GM19193 (cell line): ENCODE measurements around the gene THADA.

Source experiments
- POLR2A ChIP-seq: IDR thresholded peaks from 4 replicates; pipeline ENCODE4 v1.6.1; 2011; ENCODE audit not compliant: insufficient read depth, insufficient read length; ENCODE audit errors: extremely low read depth

The THADA gene

GRCh38 chr2:43472527-43473194 is 123.2 kb downstream of the THADA start:
- no peak for TF ChIP-seq POLR2A

DNA sequence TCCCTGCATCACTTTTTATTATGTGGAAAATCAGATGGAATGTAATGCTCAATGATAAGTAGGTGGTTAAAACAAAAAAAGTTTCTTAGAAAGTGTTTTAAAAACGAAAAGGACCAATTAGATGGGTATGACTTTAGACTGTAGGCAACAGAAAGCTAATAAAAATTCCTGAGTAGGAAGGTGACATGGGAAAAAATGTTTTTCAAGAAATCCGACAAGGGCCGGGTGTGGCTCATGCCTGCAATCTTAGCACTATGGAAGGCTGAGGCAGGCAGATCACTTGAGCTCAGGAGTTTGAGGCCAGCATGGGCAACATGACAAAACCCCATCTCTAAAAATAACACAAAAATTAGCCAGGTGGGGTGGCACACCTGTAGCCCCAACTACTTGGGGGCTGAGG is 126.1 kb downstream of the THADA start:
- no peak for TF ChIP-seq POLR2A

- no peak for TF ChIP-seq POLR2A
These were observed 126.7 kb downstream of the THADA start for GRCh38 chr2:43469094-43469493.

GRCh38 chr2:43467891-43468290 is 127.9 kb downstream of the THADA start:
- TF ChIP-seq POLR2A: no peak

DNA sequence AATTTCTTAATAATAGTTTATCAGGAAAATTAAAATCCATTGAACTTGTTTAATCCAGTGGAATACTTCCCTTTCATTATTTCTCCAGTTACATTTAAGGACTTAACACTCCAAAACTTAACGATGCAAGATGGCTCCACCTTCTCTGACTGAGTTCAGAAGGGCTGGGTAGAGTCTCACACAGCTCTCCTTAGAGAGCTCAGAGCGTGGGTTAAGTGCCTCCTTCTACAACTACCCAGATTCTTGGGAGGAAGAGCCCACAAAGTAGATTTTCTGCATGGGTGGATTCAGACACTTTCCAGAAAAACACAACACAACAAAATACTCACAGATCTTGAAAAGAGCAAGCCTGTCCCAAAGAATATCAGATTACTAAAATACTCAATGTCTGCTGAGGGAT is 130.6 kb downstream of the THADA start:
- no peak for TF ChIP-seq POLR2A

GRCh38 chr2:43464590-43464989 is 131.2 kb downstream of the THADA start:
- TF ChIP-seq POLR2A: no peak

DNA sequence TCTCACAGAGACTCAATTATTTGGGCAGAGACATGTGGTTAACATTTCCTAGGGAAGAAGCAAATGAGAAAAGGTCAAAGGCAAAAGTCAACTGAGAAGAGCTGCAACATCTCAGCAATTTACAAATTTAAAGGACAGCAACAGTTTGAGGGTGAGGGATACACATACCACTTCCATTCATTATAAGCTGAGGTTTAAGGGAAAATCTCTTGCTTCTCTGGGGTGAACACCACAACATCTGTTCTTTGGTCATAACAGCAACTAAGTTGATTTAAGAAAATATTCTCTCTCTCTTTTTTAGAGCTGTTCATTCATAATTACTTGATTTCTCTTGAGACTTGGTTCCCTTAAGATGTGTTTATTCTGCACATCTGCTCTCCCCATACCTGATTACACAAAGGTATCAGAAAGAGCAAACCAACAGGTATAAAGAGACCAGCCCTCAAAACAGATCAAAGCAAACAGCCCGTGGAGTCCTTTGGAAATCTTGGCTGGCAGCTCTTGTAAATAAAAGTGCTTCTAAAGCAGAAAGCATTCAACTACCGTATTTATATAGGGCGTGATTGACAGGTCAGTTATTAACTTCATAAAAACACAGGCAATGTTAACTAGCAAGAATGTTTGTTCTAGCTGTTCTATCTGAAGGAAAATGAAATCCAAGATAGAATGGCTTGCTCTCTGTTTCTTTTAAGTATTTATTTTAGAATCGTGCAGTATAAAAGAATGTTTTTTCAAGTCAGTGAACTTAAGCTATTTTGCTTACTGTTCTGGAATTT is 132.8 kb downstream of the THADA start:
- no peak for TF ChIP-seq POLR2A

DNA sequence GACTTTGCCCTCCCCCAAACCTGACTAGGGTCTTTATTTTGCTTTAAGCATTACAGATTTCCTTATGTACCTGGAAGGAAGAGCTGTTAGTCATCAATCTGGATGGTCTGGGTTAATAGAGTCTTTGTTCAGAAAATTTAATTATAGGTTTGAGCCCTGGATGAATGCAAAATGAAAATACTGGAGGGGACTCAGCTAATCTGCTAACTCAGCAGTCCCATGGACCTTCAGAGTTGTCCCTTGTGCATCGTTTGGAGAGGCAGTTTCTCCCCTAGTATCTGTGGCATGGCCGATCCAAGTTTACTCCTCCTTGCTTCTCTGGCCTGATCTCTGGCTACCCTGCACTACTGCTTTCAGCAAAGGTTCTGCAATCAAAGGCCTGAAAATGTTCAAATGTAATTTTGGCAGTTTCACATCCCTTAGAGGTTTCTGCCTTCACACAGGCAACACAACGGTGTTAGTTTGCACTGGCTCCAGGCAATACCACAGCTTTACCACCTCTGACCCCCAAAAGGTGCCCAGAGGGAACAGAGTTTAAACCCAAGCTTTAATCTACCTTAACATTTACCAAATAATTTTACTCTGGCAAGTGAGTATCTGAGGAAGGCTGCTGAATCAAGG is 134.3 kb downstream of the THADA start:
- TF ChIP-seq POLR2A: no peak

DNA sequence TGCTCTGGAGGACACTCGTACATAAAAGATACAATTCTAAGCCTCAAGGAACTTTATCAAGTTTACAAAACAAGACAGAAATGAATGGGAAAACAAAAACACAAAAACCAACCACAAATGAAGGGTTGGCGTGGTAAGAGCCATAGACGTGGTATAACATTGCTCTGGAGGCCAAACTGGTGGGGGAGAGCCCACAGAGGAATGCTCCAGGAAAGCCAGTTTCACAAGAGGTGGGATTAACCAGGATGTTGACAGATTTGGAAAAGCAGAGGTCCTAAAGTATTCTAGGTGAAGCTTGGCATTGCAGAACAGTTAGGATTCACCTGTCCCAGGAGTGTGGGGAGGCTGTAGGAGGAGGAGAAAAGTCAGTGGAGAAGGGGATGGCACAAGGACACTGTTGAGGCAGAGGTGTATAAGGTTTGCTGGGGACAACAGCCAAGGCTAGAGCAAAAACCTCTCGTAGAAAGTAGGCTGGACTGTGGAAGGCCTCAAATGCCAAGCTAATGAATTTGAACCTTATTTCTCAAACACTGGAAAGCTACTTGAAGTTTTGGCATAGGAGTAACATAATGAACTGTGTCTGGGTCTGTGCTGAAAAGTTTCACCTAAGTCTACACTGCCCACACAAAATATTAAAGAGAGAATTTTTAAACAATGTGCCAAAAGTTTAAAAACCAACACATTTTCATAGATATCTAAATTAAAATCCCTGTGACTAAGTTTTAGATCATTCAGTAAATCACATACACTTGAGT is 135.1 kb downstream of the THADA start:
- TF ChIP-seq POLR2A: no peak

GRCh38 chr2:43460174-43460546 is 135.7 kb downstream of the THADA start:
- no peak for TF ChIP-seq POLR2A

GRCh38 chr2:43459446-43460173 is 136.2 kb downstream of the THADA start:
- TF ChIP-seq POLR2A: no peak

GRCh38 chr2:43458014-43458628 is 137.7 kb downstream of the THADA start:
- TF ChIP-seq POLR2A: no peak

DNA sequence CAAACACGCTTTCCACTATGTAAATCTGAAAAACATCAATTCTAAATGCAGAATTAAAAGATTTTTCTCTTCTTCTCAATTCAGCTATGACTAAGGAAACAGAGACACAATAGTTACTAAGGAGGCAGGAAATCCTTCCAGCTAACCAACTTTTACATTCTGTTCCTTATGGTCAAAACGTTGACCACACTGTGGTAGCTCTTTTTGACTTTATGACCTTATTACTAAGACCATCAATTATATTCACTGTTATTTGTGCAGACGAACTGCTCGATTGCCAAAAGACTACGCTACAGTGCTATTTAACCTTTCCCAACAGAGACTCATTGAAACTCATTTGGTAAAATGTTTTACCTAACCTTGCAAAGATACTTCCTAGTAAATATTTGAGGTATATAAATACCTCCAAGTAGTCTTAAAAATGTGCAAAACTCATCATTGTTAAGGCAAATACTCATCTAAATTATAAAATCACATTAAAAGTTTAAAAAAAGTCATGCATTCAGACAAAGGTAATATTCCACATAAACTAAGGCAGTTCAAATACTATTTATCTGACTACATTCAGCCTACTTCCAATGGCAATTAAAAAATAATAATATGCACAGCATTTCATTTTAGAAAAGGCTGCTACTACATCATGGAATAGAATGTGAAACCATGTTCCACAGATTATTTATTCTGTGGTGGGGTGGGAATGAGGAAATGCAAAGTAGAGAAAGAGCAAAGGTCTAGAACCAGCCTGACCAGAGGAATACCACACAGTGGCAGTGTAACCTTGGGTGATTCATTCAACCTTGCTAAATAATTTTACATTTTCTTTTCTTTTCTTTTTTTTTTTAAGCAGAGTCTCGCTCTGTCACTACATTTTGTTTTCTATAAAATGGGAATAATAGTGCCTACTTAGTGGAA is 139.9 kb downstream of the THADA start:
- no peak for TF ChIP-seq POLR2A
